ENCODE results near the gene UQCC5. TPM values are rescaled to one million over a fixed set of nuclear protein-coding genes. Genes with fewer than 3 reads are reported as not detected.

Gene UQCC5
- total RNA-seq, 1 experiment from 2014 or later: 21.5 TPM

DNA sequence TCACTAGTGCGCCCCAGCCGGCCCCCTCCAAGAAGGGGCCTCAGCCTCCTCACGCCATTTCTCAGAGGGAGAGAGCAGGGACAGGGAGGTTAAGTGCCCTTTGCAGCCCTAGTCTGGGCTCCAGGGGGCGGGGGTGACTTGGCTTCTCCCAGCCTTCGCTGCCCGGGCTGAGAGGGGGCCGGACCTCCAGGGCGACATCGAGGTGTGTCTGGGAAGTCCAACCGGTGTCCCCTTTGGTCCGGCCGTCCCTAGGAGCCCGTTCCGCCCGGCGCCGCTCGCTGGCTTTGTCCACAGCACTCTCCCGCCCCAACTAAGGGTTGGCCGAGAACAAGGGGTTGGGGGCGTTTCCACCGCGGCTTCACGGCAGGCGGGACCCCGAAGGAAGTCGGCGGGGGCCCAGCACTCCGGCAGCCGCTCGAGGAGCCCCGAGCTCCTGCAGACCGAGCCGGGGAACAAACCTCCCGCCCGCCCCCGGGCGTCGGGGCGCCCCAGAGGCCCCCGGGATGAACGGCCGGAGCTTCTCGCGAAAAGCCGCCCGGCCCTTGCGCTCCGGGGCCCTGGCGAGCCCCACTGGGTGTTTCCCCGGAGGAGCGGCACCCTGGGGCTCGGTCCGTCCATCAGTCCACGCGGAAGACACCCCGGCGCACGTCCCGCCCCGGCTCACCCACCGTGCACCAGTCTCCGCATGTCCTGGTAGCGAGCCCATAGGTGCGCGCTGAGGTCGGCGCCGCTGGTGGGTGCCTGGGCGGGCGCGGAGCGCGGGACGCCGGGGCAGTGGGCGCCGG, 3.4 kb upstream of the UQCC5 start:
- Histone ChIP-seq H3K4me3 (ENCODE audit: insufficient read depth, low read depth, low read length) (peak overlapping the region; percentile 94), H3K27me3 (ENCODE audit: control insufficient read depth, insufficient read depth, low read length) (no peaks in the 10 kb centered on the region), H3K36me3 (replicated peaks; ENCODE audit: control insufficient read depth, insufficient read depth, low read length) (peaks cover 9% of the 10 kb centered on the region)
- peak; percentile 90 for DNase-seq

DNA sequence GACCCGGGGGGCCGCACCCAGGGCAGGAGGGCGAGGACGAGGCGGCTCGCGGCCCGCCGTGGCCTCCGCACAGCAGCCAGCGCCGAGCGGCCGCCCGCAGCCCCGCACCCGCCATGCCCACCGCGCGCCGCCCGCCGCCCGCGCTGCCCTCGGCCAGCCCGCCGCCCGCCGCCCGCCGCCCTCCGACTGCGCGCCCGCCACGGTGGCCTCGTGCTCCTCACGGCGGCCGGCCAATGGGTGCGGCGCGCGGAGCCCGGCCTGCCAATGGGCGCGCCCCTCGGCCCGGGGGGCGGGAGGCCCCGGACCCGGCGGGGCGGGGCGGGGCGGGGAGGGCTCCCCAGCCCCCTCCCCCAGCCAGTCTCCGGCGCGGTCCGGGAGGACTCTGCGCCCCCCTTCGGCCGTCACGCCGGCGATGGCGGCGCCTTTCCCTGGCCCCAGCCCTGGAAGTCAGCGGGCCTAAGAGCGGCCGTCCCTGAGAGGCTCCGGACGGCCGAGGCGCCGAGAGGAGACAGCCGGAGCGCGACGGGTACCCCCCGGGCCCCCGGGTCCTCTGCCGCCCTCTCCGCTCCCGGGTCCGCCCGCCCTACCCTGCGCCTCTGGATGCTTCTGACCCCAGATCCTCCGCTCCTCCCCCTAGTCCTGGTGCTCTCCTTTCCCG, 2.7 kb upstream of the UQCC5 start, which contains the start of gene NT5DC2:
Gene NT5DC2, minus strand, starts transcription at position 235 of the 658 bp plus-strand sequence. Its CDS starts 120 bp downstream, at position 115.
- Histone ChIP-seq H3K4me3 (ENCODE audit: insufficient read depth, low read depth, low read length) (peak within 1 kb of the TSS; percentile 94), H3K36me3 (replicated peaks; ENCODE audit: control insufficient read depth, insufficient read depth, low read length) (peaks cover 6% of the 10 kb centered on the region), H3K27me3 (ENCODE audit: control insufficient read depth, insufficient read depth, low read length) (no peaks in the 10 kb centered on the region)
- peak; percentile 99 for DNase-seq

DNA sequence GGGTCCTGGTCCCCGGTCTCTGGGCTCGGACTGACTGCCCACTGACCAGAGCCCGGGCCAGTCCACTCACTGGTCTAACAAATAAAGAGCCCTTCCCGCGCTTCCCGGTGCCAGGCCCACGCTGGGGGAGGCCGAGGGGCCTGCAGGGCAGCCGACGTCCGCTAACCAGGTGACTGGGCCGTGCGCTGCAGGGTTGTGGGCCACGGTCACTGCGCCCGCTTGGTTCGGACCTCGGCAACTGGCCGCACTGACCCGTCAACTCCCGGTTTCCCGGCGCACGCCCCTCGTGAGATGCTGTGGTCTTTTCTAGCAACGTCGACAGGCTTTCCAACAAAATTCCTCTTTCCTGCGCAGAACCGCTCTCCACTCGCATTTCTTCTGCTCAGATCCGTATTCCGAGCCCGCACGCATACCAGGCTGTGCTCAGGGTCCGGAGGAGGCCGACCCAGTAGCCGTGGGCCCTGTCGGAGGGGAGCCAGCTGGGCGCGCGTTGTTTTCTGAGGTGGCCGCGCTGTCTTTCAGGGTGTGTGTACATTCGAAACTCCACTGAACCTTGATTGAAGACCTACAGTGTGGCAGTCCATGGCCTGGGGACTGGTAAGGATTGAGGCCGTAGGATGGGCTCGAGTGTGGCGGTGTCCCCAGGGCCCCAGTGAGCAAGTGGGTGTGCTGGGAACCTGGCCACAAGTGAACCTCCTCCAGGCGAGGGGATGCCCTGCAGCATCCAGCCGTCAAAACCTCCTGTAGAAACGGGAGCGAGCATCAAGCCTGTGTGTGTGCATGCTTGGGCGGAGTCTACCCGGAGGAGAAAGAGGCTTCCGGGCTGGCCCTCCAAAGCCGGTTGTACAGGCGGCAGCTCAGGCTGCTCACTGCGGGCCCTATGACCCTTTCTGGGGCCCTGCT, 1.9 kb upstream of the UQCC5 start:
- peak; percentile 77 for DNase-seq
- H3K27me3 ChIP-seq (ENCODE audit: control insufficient read depth, insufficient read depth, low read length): no peaks in the 10 kb centered on the region
- H3K36me3 ChIP-seq (replicated peaks; ENCODE audit: control insufficient read depth, insufficient read depth, low read length): no peaks in the 10 kb centered on the region; the same call in 1 of the 2 replicates
- H3K4me3 ChIP-seq (ENCODE audit: insufficient read depth, low read depth, low read length): peak overlapping the region; percentile 71

DNA sequence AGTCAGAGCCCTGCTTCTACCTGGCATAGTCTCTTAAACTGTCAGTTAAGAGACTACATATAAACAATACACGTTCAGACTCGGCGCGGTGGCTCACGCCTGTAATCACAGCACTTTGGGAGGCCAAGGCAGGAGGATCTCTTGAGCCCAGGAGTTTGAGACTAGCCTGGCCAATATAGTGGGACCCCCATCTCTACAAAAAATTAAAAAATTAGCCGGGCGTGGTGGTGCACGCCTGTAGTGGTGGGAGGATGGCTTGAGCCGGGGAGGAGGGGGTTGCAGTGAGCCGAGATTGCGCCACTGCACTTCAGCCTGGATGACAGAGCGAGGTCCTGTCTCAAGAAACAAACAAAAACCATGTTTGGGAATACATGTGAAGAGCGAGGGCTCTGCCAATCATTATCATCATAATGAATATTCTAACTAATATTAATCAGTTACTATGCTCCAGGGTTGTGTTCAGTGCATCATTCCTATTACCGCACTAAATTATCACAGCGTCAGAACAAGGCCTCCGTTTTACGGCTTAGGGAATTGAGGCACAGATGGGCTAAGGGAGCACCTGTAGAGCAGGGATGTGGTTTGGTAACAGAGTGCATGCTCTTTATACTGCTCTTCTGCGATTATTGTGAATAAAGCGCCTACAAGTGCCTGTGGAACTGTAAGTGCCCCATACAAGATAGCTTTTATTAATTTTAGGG, 844 bp upstream of the UQCC5 start:
- DNase-seq: peak; percentile 46
- H3K4me3 ChIP-seq (ENCODE audit: insufficient read depth, low read depth, low read length): no peak overlapping the region
- no peaks in the 10 kb centered on the region; the same call in 1 of the 2 replicates for H3K36me3 ChIP-seq (replicated peaks; ENCODE audit: control insufficient read depth, insufficient read depth, low read length)
- H3K27me3 ChIP-seq (ENCODE audit: control insufficient read depth, insufficient read depth, low read length): no peaks in the 10 kb centered on the region

DNA sequence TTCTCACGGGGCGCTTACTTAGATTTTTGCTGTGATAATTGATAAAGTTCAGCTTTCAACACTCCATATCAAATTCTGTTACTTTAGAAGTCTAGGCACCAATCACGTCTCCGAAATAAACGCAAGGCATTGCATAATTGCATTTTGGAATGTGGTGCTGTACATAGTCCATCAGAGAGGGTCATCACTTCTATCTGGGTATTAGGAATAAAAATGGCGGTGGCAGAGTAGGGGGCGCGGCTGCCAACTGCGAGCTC, 365 bp upstream of the UQCC5 start:
- H3K4me3 ChIP-seq (ENCODE audit: insufficient read depth, low read depth, low read length): no peak overlapping the region

DNA sequence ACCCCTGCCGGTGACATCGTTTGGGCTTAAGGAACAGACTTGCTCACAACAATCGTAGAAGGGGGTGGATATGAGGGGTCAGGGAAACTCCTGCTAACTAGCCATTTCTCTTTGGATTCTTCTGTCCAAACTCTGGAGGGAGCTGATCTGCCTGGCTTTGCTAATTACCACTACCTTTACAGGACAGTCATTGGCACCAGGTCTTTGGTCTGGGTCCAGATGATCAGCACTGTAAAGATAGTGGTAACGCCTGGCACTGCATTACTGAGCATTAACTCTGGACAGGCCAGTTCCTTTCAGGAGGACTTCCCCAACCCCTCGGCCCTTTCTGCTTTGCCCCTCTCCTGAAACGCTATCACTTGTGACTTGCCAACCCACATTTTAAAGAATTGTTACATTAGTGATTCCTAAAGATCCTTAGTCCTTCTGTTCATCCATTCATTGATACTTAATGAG, 788 bp downstream of the UQCC5 start:
- Histone ChIP-seq H3K4me3 (ENCODE audit: insufficient read depth, low read depth, low read length) (peak overlapping the region; percentile 63), H3K36me3 (replicated peaks; ENCODE audit: control insufficient read depth, insufficient read depth, low read length) (no peaks in the 10 kb centered on the region; the same call in 1 of the 2 replicates), H3K27me3 (ENCODE audit: control insufficient read depth, insufficient read depth, low read length) (no peaks in the 10 kb centered on the region)
- no peak for DNase-seq

More for the DNA sequence above, 365 bp upstream of the UQCC5 start:
- Histone ChIP-seq H3K27me3 (ENCODE audit: control insufficient read depth, insufficient read depth, low read length) (no peaks in the 10 kb centered on the region), H3K36me3 (replicated peaks; ENCODE audit: control insufficient read depth, insufficient read depth, low read length) (no peaks in the 10 kb centered on the region; the same call in 1 of the 2 replicates)
- DNase-seq: no peak

DNA sequence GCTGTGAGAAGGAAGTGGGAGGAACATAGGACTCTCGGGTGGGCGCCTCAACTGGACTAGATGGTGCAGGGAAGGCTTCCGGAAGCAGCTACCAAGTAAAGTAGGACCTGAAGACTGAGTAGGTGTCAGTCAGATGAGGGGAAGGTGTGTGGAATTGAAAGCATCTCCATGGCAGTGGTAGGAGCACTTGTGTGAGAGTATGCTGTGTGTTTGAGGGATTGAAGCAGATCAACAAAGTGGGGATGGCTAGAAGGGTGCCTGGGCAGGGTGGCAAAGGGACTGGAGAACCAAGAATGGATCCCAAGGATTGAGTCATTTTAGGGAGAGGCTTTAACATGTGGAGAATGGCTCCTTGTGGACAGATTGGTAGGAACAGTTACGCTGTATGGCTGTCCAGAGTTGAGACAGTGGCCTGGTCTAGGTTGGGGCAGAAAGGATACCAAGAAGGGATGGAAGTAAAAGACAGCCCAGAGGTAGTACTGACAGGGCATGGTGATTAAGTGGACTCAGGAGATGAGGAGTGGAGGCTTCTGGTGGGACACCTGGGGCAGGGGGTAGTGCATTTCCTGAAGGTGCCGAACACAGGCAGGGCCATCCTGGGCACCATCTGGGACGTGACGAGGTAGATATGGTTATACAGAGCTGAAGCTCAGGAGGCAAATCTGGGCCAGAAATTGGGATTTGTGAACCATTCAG, 1.5 kb downstream of the UQCC5 start:
- H3K27me3 ChIP-seq (ENCODE audit: control insufficient read depth, insufficient read depth, low read length): no peaks in the 10 kb centered on the region
- no peak for DNase-seq
- peak overlapping the region; percentile 63; the same call in 1 of the 2 replicates for H3K4me3 ChIP-seq (ENCODE audit: insufficient read depth, low read depth, low read length)
- no peaks in the 10 kb centered on the region; the same call in 1 of the 2 replicates for H3K36me3 ChIP-seq (replicated peaks; ENCODE audit: control insufficient read depth, insufficient read depth, low read length)

DNA sequence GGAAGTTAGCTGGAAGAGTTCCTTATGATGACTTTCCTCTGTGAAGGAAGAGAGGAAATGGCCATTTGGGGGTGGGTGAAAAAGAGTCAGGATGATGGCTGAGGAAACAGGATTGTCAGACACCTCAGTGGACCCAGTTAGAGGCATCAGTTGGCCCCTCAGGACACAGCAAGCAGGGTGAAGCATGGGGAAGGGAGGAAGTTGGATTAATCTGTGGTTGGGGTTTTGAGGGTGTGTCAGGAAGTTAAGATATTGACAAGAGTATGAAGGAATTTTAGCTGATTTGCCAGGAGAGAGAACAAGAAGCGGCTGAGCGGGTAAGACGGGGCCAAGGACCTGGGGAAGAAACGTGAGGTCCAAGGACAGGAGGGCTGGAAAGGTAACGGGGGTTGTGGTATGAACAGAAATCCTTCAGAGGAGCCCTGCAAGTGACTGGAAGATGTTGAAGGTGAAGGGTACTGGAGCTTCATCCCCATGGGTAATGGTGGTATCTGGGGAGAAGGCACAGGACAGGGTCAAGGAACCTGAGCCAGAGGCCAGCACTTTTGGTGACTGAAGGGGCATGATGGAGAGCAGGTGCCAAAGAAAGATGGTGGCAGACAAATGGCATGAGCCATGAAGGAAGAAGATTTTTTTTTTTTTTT, 2.7 kb downstream of the UQCC5 start:
- H3K27me3 ChIP-seq (ENCODE audit: control insufficient read depth, insufficient read depth, low read length): no peaks in the 10 kb centered on the region
- no peak for DNase-seq
- H3K4me3 ChIP-seq (ENCODE audit: insufficient read depth, low read depth, low read length): no peak overlapping the region
- no peaks in the 10 kb centered on the region; the same call in 1 of the 2 replicates for H3K36me3 ChIP-seq (replicated peaks; ENCODE audit: control insufficient read depth, insufficient read depth, low read length)

DNA sequence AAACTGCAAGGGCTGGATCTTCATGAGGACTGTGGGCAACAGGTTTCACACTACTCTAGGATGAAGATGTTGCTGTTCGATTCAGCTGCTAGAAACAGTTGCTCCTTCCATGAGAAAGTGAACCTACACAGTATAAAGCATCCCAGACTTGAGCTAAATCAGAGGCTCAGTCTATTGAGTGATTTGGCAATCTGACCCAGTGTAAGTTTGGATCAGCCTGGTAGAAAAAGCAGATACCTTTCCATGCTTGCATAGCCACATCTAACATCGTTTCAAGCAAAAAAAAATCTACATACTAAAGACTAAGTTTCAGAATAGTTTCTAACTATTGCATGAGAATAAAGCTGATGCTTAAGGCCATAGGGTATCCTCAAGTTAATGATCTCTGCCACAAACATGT, 4.6 kb downstream of the UQCC5 start:
- H3K4me3 ChIP-seq (ENCODE audit: insufficient read depth, low read depth, low read length): no peak overlapping the region
- H3K36me3 ChIP-seq (replicated peaks; ENCODE audit: control insufficient read depth, insufficient read depth, low read length): no peaks in the 10 kb centered on the region; the same call in 1 of the 2 replicates
- no peaks in the 10 kb centered on the region for H3K27me3 ChIP-seq (ENCODE audit: control insufficient read depth, insufficient read depth, low read length)
- no peak for DNase-seq

DNA sequence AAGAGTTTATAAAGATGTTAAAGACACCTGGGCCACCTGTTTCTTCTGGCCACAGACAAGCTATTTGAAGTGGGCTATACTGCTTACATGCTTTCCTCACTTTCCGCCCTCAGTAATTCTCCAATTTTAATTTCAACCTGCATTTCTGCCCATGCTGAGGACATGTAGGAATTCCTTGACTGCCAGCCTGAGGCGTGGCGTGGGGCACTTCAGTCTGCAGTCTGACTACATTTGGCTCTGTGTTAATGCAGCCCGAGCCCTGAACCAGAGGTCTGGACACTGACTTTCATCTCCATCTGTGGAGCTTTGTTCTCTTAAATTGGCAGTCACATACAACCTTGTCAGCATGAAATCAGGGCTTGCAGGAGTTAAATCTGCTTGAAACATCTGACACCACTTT, 8.5 kb downstream of the UQCC5 start:
- no peak overlapping the region for H3K4me3 ChIP-seq (ENCODE audit: insufficient read depth, low read depth, low read length)
- no peak for DNase-seq
- no peaks in the 10 kb centered on the region for H3K27me3 ChIP-seq (ENCODE audit: control insufficient read depth, insufficient read depth, low read length)
- peaks cover 3% of the 10 kb centered on the region; the same call in 1 of the 2 replicates for H3K36me3 ChIP-seq (replicated peaks; ENCODE audit: control insufficient read depth, insufficient read depth, low read length)

DNA sequence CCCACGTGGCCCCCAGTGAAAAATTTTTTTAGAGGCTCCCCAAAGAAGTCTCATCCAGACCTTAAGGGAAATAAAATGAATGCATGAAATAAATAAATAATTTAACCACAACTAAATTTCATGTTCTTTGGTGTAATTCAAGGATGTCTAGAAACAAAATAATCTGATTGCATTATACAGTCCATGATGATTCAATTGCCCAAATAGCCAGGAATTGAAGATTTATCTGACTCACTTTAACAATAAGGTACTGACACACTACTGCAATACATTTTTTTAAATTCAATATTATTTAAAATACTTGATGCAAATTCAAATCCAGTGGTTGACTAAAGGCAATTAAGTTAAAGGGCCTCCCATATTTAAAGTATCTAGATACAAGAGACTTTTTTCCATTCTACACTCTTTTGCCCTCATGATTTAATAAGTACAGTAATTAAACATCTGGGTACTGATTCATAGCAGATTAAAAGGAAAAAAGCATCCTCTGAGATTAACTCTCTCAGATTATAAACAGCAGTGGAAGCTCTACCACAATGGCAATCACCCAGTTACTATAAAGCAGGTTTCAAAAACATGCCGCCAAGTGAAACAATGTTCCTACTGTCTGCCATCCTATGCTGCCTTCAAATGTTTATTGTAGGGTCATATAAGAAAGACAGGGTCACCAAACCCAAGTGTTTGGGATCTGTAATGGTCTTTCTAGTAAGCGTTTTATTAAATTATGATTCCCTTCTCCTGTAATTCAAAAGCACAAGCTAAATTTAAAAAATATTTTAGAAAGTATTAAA, 9.9 kb downstream of the UQCC5 start:
- Histone ChIP-seq H3K4me3 (ENCODE audit: insufficient read depth, low read depth, low read length) (no peak overlapping the region), H3K36me3 (replicated peaks; ENCODE audit: control insufficient read depth, insufficient read depth, low read length) (peaks cover 3% of the 10 kb centered on the region; the same call in 1 of the 2 replicates), H3K27me3 (ENCODE audit: control insufficient read depth, insufficient read depth, low read length) (no peaks in the 10 kb centered on the region)
- no peak for DNase-seq

DNA sequence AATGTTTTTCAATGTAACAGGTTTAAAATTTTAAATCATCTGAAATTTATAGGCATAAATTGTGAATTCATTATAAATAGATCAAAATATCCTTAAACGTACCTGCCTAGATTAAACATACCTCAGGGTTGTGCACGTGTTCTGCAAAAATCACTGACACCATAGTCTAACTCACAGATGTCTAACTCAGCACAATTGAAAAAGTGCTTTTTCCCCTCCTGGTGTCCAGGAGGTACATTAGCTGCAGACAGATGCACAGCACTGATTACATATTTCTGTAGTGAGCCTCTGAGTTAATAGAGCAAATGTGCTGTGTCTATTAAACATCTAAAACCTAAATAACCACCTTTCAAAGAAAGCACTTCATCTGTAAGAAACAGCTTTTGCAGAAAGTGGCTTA, 10.7 kb downstream of the UQCC5 start:
- no peak overlapping the region for H3K4me3 ChIP-seq (ENCODE audit: insufficient read depth, low read depth, low read length)
- no peak for DNase-seq
- H3K36me3 ChIP-seq (replicated peaks; ENCODE audit: control insufficient read depth, insufficient read depth, low read length): peaks cover 3% of the 10 kb centered on the region; the same call in 1 of the 2 replicates
- H3K27me3 ChIP-seq (ENCODE audit: control insufficient read depth, insufficient read depth, low read length): no peaks in the 10 kb centered on the region
